A673 (cell line): ENCODE measurements around the gene IDS.

ENCODE experiments used
- EZH2 ChIP-seq: fragments of 200-600 bp; sonication (generic); IDR thresholded peaks from 2 replicates; pipeline ENCODE4 v1.6.1; 2017; ENCODE audit warnings: borderline replicate concordance, low read depth, mild to moderate bottlenecking, mixed read lengths, antibody characterized with exemption, low read length; ENCODE audit not compliant: poor library complexity, severe bottlenecking
- TF ChIP-seq, protein P1 (sequence below): fragments of 300-800, 200-600 bp; sonication (generic); conservative IDR thresholded peaks from 2 replicates; pipeline ENCODE4 v1.5.1; 2017; ENCODE audit warnings: low read depth, mild to moderate bottlenecking, antibody characterized with exemption, low read length, moderate library complexity, mixed read lengths

GRCh38 chrX:149433451-149433850, 71.7 kb downstream of the IDS start:
- TF ChIP-seq, protein P1, sequence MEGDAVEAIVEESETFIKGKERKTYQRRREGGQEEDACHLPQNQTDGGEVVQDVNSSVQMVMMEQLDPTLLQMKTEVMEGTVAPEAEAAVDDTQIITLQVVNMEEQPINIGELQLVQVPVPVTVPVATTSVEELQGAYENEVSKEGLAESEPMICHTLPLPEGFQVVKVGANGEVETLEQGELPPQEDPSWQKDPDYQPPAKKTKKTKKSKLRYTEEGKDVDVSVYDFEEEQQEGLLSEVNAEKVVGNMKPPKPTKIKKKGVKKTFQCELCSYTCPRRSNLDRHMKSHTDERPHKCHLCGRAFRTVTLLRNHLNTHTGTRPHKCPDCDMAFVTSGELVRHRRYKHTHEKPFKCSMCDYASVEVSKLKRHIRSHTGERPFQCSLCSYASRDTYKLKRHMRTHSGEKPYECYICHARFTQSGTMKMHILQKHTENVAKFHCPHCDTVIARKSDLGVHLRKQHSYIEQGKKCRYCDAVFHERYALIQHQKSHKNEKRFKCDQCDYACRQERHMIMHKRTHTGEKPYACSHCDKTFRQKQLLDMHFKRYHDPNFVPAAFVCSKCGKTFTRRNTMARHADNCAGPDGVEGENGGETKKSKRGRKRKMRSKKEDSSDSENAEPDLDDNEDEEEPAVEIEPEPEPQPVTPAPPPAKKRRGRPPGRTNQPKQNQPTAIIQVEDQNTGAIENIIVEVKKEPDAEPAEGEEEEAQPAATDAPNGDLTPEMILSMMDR, result no peak
- no peak for TF ChIP-seq EZH2
